ENCODE measurements around the gene PALLD.

The PALLD gene

DNA sequence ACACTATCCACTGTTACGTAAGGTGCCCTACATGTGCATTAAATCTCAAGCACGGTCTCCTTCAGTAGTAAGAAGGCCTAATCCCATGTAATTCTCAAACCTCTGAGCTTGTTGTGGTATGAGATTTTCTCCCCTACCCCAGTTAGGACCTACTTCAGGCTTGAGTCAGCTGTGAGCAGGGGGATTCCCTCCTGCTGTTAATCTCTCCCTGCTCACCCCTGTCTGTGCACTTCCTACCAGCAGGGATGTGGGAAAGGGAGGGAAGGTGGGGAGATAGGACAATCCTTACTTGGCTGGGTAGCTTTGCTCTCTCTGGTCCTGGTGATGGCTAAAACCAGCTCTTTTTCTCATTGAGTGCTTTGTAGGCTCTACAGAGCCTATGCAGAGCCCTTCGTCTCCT lies 60.8 kb downstream of the PALLD start:
- no peak for DNase-seq (ENCODE audit: low read depth in 3 of 3, low spot score in 1 of 3)

DNA sequence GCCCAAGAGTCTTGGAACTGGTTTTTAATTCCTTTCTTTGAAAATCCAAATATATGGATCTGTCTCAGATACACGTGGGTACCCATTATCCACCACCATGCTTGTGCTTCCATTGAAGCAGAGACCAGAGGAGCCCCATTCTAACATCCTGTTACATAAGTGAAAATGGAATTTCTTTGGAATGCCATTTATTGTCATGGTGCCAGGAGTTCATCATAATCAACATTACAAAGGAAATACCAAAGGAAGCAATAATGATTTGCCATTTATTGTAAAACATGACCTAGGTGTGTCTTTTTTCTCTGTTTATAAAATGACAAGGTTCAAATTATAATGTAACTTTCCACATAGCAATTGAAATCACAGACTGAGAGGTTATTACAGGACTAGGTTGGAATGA lies 61.7 kb downstream of the PALLD start:
- DNase-seq (ENCODE audit: low read depth in 3 of 3, low spot score in 1 of 3), result no peak

DNA sequence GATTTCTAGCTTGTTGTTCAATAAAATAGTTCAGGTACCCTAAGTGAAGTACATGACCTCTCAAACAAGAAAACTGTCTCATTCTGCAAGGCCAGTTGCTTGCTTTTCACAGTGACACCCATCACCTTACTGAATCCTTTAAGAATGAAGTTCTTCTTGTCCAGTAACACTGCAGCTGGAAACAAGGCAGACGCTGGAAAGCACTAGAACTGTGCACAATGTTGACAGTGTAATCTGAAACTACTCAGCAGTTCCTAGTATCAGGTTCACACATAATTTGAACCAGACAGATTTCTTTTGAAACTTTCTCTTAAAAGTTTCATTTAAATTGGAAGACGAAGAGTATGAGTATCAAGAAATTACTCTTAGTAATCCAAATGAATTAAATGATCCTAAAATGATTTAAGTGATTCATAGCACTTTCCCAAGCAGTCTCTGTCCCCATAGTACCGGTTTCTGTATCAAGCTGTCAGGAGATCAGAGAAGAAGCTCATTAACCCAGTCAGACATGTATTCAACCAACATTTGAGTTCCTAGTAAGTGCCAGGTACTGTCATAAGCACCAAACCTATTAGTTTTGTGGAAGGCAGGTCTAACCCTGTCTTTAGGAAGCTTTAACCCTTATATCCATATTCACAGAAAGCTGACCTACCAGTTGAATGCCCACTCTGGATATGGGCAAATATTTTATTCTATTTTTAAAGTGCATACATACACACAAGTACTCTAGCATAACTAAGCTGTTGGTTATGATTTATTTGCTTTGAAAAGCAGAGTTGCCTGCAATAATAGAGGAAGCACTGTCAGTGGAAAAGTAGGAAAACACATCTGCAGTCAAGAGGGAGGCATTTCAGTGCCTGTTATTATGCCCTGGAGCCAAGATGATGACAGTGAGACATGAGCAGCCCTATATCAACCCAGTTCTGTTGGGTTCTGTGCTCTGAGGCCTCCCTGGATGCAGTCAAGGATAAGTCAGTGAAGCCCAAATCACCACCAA lies 63.6 kb downstream of the PALLD start:
- DNase-seq (ENCODE audit: low read depth in 3 of 3, low spot score in 1 of 3), result no peak

DNA sequence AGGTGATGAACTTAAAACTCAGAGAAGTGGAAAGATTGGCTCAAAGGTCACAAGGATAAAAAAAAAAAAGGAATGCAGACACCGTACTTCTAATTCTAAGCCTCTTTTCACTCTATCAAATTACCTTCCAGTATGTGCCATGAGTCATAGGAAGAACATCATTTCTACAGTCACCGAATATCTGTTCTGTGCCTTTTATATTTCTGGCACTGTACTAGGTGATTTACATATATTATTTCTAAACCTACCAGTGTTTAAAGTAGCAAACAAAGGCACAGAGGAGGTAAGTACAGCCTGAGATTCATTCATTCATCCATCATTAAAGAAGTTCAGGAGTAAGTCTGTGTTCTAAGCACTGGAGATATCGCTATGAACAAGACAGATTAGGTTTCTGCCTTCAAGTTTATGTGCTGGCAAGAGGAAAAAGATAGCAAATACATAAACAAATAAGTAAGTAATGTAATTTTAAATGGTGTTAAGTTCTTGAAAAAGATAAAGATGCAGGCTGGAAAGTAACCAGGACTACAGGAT lies 65.3 kb downstream of the PALLD start:
- no peak for DNase-seq (ENCODE audit: low read depth in 3 of 3, low spot score in 1 of 3)

DNA sequence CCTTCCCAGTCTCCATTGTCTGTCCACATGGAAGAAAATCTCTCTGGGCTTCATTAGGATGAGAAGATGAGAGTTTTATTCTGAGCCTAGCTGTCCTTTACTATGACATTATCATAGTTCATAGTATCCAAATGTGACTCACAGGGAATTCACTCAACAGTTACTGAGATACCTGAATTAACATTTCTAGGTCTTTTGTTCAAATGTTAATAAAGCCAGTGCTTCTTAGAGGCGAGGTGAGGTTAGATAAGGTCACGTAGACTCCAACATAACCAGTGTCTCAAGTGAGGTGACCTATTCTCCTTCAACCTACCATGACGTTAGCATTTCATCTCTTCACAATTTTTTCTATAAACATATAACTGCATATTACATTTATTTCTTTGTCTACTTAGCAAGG lies 67.2 kb downstream of the PALLD start:
- no peak for DNase-seq (ENCODE audit: low read depth in 3 of 3, low spot score in 1 of 3)

DNA sequence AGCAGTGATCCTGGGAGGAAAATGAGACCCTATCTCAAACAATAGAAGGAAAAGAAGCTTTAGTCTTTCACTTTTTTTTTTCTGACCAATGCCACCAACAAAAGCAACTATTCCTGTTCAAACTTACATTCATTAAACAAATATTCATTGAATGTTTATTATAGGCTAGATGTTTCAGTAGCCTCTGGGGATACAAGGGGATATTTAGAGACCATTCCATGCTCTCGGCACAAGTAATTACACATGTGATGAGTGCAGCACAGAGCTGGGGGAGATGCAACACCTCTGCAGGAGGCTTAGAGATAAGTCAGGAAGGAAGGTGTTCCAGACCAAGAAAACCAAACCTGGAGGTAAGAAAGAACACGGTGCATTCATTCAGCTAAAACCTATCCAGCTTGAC lies 68.3 kb downstream of the PALLD start:
- no peak for DNase-seq (ENCODE audit: low read depth in 3 of 3, low spot score in 1 of 3)

DNA sequence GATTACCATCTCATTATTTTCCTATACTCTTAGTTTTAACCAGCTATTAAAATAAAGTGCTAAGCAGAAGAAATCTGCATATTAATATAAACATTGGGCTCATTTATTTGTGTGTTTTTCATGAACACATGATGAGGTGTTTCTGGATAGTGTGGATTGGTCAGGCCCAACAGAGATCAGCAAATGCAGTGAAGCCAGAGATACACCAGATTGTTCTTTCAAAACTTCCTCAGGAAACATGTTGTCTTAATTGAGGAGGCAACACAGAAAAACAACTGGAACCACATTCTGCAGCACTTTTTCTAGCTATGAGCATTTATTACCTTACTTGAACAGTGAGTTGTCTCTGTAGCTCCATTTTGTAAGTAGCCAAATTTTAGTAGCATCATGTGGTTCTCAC lies 69.9 kb downstream of the PALLD start:
- no peak for DNase-seq (ENCODE audit: low read depth in 3 of 3, low spot score in 1 of 3)

DNA sequence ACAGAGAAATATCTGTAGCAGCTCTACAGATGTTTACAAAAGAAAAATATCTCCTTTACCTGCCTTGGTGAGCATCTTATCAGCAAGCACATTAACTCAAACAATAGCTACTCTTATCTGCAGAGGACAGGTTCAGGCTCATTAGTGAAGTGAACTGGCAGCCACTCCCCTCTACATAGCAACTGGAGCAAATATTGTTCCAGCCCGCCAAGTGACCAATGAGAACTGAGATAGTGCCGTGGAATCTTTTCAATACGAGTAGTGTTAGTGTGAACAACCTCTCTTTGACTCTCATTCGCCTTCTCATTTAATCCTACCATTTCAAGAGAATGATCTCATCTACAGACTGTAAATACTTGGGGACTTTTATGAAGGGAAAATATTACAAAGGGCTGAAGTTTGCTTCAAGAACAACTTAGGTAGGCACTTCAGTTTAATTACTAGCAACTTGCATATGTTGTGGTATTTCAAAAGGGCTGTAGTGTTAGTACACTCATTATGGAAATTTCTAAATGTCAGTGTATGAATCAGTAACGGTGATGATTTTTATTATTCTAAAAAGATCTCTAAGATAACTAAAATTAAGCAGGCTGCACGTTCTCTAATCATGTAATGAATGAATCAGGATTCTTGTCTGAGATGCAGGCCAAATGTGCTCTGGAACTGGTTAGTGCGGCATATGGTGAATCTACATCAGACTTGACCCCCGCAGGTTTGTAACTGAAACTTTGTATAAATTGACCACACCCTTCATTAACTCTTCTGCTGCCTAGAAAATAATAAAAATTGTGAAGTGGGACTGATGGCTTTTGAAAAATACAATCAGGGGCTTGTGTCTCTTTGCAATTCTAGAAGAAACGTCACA lies 72.4 kb downstream of the PALLD start:
- DNase-seq (ENCODE audit: low read depth in 3 of 3, low spot score in 1 of 3), result no peak

DNA sequence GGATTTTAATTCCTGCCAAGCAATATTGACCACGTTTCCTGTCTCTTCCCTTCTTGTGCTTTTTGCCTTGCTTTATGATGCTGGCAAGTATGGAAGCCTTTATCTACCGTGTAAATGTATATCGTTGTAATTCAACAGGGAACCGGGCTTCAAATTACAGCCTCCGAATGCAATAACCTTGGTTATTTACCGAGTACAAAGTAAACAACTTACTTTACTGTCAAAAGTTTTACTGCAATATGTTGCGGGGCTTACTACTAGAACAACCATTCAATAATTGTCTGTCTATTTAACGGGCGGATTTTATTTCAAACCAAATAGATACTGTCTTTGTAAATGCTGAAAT lies 73.1 kb downstream of the PALLD start:
- no peak for DNase-seq (ENCODE audit: low read depth in 3 of 3, low spot score in 1 of 3)

DNA sequence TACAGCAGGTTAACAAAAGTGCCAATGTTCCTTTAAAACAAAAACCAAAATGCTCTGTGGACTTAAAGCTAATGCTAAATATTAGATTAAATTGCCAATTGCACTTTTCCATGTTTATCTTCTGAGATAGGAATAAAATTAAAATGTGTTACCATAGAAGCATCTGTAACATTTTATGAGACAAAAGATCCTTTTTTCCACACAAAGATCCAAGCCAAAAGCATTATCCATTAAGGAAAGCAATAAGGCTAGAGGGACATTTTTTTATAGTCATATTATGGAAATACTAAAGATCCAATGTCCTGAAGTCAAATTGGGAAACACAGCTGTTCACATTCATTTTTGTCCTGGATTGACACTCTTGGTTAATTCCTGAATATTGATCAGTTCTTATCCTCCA lies 73.6 kb downstream of the PALLD start:
- no peak for DNase-seq (ENCODE audit: low read depth in 3 of 3, low spot score in 1 of 3)

DNA sequence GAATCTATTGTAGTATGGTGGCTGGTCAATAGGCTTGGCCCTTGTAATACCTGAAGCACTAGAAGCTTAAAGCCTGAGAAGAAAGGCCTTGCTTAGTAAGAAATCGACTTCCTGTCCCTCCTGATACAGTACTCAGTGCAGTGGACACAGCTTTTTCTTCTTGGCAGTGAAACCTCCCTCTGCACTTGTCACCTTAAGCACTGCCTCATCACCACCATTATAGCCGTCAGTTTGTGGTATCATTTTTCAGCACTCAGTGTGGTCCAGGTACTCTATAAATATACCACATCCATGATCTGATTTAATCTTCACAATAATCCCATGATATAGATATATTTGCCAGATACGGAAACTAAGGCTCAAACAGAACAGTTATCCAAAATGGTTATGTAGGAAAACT lies 75.2 kb downstream of the PALLD start:
- DNase-seq (ENCODE audit: low read depth in 3 of 3, low spot score in 1 of 3), result no peak

DNA sequence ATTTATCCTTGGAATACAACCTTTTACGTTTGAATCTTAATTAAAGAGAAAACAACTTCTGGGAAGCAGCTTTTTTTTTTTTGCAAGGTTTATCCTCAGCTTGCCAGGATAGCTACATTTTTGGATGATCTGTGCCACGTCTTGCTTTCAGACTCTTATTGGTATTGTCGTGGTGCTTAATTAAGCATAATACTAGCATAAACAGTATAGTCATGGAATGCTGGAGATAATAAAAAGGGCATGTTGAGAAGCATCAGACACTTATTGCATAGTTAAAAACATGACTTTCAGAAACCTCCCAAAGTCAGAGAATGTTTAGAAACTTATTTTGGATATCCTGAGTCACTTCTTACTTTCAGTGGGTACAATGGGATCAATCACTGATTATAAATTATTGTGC lies 77.0 kb downstream of the PALLD start:
- DNase-seq (ENCODE audit: low read depth in 3 of 3, low spot score in 1 of 3), result no peak

DNA sequence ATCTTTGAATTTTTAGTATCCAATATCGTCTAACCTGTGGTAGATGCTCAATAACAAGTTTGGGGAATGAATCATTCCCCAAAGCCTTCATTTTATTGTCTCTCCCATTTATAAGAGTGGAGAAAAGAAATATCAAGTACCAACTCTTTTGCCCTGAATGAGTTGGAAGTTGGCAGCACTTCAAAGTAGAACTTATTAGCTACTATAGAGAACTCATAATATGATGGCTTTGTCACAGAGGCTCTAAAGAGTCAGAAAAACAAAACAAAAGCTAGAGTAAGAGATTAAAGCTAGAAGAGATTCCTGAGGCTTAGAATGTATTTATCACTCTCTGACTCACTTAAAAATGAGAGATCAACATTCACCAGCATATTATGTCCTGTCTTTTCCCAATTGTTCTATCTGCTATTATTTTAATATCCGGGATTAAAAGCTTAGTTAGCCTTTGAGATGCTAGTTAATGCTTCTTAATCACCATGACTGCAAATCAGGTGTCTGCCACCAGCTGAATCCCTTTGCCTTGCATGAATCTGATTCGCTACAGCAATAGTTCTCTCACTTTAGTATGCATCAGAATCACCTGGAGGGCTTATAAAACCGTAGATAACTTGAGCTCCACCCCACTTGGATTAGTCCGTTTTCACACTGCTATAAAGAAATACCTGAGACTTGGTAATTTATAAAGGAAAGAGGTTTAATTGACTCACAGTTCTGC lies 77.9 kb downstream of the PALLD start:
- no peak for DNase-seq (ENCODE audit: low read depth in 3 of 3, low spot score in 1 of 3)

DNA sequence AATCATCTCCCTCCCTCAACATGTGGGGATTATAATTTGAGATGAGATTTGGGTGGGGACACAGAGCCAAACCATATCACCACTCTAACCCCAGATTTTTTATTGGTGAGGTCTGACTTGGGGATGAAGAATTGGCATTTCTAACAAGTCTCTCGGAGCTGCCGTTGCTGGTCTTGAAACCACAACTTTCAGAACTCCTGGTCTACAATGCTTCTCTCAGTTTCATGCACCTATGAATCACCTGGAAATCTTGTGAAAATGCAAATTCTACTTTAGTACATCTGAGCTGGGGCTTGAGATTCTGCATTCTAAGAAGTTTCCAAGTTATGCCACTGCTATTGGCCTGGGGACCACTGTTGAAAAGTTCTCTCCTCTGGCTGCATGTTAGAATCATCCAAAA lies 78.6 kb downstream of the PALLD start:
- DNase-seq (ENCODE audit: low read depth in 3 of 3, low spot score in 1 of 3), result no peak

DNA sequence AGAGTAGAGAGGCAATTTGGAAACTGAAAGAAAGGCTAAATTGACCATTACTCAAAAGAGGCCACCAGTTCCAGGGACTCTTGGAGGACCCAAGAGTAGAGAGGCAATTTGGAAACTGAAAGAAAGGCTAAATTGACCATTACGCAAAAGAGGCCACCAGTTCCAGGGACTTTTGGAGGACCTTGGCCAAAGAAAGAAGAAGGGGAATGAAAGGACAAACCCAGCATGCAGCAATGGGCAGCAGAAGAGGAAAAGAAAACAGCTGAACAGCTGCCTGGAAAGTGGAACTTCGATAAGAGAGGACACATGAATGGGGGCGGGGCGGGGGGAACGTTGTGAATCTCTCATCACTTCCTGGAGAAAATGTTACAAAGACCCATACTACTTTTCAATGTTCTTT lies 80.8 kb downstream of the PALLD start:
- DNase-seq (ENCODE audit: low read depth in 3 of 3, low spot score in 1 of 3), result no peak

DNA sequence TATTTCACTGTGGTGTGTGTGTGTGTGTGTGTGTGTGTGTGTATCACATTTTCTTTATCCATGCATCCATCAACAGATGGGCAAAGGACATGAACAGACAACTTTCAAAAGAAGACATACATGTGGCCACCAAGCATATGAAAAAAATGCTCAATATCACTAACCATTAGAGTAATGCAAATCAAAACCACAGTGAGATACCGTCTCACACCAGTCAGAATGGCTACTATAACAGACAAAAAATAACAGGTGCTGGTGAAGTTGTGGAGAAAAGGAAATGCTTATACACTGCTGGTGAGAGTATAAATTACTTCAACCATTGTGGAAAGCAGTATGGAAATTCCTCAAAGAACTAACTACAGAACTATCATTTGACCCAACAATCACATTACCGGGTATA lies 83.4 kb downstream of the PALLD start:
- DNase-seq (ENCODE audit: low read depth in 3 of 3, low spot score in 1 of 3), result no peak

DNA sequence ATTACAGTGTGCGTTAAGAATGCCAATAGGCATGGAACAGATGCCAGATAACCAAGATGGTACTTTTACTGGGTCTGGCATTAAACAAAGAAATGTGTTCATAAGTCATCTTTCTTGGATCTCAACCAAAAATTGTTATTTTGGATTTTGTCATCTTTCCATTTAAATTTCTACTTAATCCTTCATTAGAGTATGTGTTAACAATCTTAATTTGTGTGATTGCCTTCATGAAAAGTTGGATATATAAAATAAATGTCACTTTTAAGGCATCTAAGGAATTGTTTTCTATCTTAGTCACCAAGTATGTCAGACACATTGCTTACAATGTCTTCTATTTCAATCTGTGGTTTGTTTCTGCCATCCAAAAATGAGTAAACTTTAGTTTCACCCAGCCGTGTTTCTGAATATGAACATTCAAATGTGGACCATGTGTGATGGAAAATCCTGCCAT lies 87.5 kb downstream of the PALLD start:
- DNase-seq (ENCODE audit: low read depth in 3 of 3, low spot score in 1 of 3), result no peak

DNA sequence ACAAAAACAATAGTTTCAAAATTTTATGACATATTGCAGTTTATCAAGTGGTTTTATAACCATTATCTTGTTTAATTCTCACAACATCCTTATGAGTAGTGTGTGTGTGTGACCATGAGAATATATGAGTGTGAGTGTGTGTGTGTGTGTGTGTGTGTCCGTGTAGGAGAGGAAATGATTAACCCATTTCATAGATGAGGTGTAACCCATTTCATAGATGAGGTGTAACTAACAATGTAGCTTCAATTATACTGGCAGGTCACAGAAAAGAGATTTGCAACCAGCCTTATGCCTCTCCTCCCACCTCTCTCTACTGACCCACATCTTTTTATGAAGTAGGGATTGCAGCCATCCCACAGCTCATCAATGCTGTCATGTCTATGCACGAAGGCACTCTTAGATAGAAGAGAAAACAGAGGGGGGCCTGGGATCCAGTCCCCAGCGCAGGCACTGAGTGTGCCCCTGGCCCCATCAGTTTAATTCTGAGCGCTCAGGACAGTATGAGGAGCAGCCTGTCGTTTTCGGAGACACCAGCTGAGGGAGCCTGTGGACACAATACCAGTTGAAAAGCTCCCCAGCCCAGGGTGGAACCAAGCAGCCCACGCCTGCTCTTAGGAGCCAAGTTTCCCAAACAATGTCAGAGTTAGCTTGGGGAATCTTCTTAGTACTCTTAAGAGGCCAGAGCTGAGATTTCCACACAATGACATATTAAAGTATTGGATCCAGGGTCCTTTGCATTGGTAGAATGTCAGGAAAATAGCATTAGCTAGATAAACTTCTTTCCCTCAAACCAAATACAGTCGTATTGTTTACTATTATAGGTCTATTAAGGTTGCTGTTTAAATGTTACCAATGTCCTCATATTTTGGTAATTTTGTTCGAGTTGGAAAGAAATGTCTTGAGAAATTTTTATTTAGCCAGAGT lies 88.6 kb downstream of the PALLD start:
- no peak for DNase-seq (ENCODE audit: low read depth in 3 of 3, low spot score in 1 of 3)

DNA sequence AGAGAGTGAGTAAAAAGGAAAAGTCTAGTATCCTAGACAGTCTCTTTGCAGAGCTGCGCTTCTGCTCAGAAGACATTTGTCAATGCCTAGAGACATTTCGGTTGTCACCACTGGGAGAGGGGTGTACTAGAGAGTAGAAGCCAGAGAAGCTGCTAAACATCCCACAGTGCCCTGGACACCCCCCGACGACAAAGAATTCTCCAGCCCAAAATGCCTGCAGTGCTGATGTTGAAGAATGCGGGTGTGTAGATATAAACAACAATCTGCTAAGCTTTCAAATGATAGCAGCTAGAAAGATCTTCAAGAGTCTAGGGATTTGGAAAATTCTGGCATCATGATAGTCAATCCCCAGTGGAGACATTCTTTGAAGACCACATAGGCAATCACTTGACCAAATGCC lies 90.1 kb downstream of the PALLD start:
- DNase-seq (ENCODE audit: low read depth in 3 of 3, low spot score in 1 of 3), result no peak

DNA sequence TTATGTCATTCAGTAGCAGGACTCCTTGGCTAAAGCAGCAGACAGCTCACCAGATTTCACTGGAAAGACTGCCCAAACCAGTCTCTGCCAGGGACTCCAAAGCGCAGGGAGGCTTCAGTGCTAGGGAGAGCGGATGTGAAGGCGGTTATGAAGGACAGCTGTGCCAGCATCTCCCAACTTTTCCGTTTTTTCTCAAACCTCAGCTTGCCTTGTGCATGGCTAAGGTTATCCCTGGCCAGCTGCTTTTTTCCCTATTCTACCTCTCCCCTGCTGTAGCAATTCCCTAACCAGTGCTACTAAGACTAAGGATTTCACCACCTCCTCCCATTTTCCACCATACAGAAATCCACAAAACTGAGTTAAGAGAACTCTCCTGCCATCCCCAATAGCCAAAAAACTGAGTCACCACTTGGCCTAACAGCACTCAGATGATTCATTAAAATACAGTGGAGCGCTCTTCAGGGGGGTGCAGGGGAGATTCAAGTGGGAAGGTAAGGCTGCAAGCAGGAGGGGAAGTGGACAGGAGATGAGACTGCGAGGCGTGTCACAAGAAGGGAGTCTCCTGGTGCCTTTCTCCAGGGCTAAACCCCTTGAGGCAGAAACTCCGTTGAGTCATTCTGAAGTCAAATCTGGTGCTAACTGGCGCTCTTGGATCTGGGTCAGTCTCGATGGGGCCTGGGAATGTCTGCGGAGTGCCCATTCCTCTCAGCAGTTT lies 90.7 kb downstream of the PALLD start:
- DNase-seq (ENCODE audit: low read depth in 3 of 3, low spot score in 1 of 3), result no peak
